HG03521 (cell line): ENCODE data around the gene PIGZ.

ENCODE experiments used
- ATAC-seq: cut with Tn5 transposase; IDR thresholded peaks from one replicate; pipeline ENCODE4 v1.9.1; 2021; ENCODE audit warnings: mild to moderate bottlenecking, moderate library complexity; ENCODE audit not compliant: unreplicated experiment

PIGZ gene

GRCh38 chr3:196927571-196928453, 40.8 kb downstream of the PIGZ start:
- ATAC-seq, result no peak

GRCh38 chr3:196920733-196921132, 47.9 kb downstream of the PIGZ start:
- ATAC-seq, result no peak

GRCh38 chr3:196918968-196919367, 49.7 kb downstream of the PIGZ start:
- ATAC-seq, result no peak

- ATAC-seq, result no peak
These were observed 51.6 kb downstream of the PIGZ start for GRCh38 chr3:196916995-196917394.

- no peak for ATAC-seq
These were observed 52.4 kb downstream of the PIGZ start for GRCh38 chr3:196916221-196916620.

GRCh38 chr3:196915375-196915774, 53.3 kb downstream of the PIGZ start:
- no peak for ATAC-seq

GRCh38 chr3:196914866-196915265, 53.8 kb downstream of the PIGZ start:
- no peak for ATAC-seq

- no peak for ATAC-seq
These were observed 64.9 kb downstream of the PIGZ start for GRCh38 chr3:196903740-196904139.

- no peak for ATAC-seq
These were observed 66.3 kb downstream of the PIGZ start for GRCh38 chr3:196902296-196902695.

- no peak for ATAC-seq
These were observed 66.9 kb downstream of the PIGZ start for GRCh38 chr3:196901768-196902167.
